Measurements from ENCODE around the gene CTCF.
A peak's percentile ranks its signal among the peaks of the same experiment; 100 is the strongest.
"Not testable (repeated sequence)": the region's sequence is repeated elsewhere in the genome, so short reads cannot be mapped to it uniquely, and the experiment has no call there.

Gene CTCF

GRCh38 chr16:67533987-67534386, 28.3 kb upstream of the CTCF start:
- not testable (repeated sequence) for DNase-seq (ENCODE audit: low read depth)

GRCh38 chr16:67534431-67534830, 27.9 kb upstream of the CTCF start:
- no peak for DNase-seq (ENCODE audit: low read depth)

GRCh38 chr16:67535201-67535600, 27.1 kb upstream of the CTCF start:
- DNase-seq (ENCODE audit: low read depth): no peak

GRCh38 chr16:67537270-67537635, 25.1 kb upstream of the CTCF start:
- no peak for DNase-seq (ENCODE audit: low read depth)

GRCh38 chr16:67537636-67538591, 24.4 kb upstream of the CTCF start:
- DNase-seq (ENCODE audit: low read depth): no peak

GRCh38 chr16:67538666-67539101, 23.6 kb upstream of the CTCF start:
- DNase-seq (ENCODE audit: low read depth): no peak

- DNase-seq (ENCODE audit: low read depth): no peak
Observed at GRCh38 chr16:67539271-67539670, 23.1 kb upstream of the CTCF start.

- DNase-seq (ENCODE audit: low read depth): no peak
Observed at GRCh38 chr16:67539691-67540635, 22.4 kb upstream of the CTCF start.

- DNase-seq (ENCODE audit: low read depth): no peak
Observed at GRCh38 chr16:67540756-67541155, 21.6 kb upstream of the CTCF start.

GRCh38 chr16:67541391-67542263, 20.7 kb upstream of the CTCF start:
- no peak for DNase-seq (ENCODE audit: low read depth)

- peak; percentile 51 for DNase-seq (ENCODE audit: low read depth)
Observed at GRCh38 chr16:67542464-67542863, 19.9 kb upstream of the CTCF start.

- DNase-seq (ENCODE audit: low read depth): no peak
Observed at GRCh38 chr16:67543036-67543435, 19.3 kb upstream of the CTCF start.

GRCh38 chr16:67543582-67543981, 18.7 kb upstream of the CTCF start:
- DNase-seq (ENCODE audit: low read depth): no peak

GRCh38 chr16:67544329-67544841, 17.9 kb upstream of the CTCF start:
- no peak for DNase-seq (ENCODE audit: low read depth)

- no peak for DNase-seq (ENCODE audit: low read depth)
Observed at GRCh38 chr16:67544844-67545664, 17.3 kb upstream of the CTCF start.

- DNase-seq (ENCODE audit: low read depth): no peak
Observed at GRCh38 chr16:67545665-67546024, 16.7 kb upstream of the CTCF start.

GRCh38 chr16:67546091-67546501, 16.2 kb upstream of the CTCF start:
- DNase-seq (ENCODE audit: low read depth): no peak

- peak; percentile 48 for DNase-seq (ENCODE audit: low read depth)
Observed at GRCh38 chr16:67546761-67547422, 15.4 kb upstream of the CTCF start.

GRCh38 chr16:67547423-67548264, 14.7 kb upstream of the CTCF start:
- no peak for DNase-seq (ENCODE audit: low read depth)

Data from stimulated activated CD8-positive, alpha-beta memory T cell treated with anti-CD3 and anti-CD28 coated beads, Interleukin-7, amount 100 ng/mL, for 24 hours (primary cell).